Breast epithelium (tissue), 3 donors: Measurements from ENCODE around the gene SUGP1.

Experiments
- POLR2A ChIP-seq: fragments of 450-650 bp; IDR thresholded peaks from one replicate; pipeline ENCODE4 v1.6.1; 2016; ENCODE audit warnings: antibody characterized with exemption, mild to moderate bottlenecking, moderate library complexity
- POLR2AphosphoS5 ChIP-seq, 3 donors: sonication (generic); formaldehyde crosslinking; IDR thresholded peaks; one replicate each; pipeline ENCODE4 v1.6.1; 2017; ENCODE audit warnings: antibody characterized with exemption in 3 of 3
- TF ChIP-seq, protein P1 (sequence below), 3 donors: fragments of 450-650 bp; IDR thresholded peaks; one replicate each; pipeline ENCODE4 v1.5.1; 2016 to 2017; ENCODE audit warnings: antibody characterized with exemption in 3 of 3, mild to moderate bottlenecking in 3 of 3, moderate library complexity in 3 of 3

DNA sequence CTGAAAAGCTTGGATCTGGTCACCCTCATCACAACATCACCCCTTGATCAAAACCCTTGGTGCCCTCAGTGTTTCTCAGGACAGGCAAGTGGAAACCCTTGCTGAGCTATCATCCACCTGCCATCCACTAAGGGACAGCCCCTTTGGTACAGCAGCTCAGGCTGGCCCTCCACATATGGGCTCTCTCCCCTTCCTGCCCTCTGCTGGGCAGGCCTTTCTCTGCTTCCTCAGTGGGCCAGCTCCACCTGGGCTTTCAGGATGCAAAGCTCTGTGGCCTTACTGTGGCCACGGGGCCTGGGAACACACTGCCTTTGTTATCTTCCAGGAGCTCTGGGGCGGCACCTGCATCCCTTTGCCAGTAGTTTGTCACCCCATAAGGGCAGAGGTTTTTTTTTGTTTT, 4.9 kb downstream of the SUGP1 start:
- TF ChIP-seq, protein P1, sequence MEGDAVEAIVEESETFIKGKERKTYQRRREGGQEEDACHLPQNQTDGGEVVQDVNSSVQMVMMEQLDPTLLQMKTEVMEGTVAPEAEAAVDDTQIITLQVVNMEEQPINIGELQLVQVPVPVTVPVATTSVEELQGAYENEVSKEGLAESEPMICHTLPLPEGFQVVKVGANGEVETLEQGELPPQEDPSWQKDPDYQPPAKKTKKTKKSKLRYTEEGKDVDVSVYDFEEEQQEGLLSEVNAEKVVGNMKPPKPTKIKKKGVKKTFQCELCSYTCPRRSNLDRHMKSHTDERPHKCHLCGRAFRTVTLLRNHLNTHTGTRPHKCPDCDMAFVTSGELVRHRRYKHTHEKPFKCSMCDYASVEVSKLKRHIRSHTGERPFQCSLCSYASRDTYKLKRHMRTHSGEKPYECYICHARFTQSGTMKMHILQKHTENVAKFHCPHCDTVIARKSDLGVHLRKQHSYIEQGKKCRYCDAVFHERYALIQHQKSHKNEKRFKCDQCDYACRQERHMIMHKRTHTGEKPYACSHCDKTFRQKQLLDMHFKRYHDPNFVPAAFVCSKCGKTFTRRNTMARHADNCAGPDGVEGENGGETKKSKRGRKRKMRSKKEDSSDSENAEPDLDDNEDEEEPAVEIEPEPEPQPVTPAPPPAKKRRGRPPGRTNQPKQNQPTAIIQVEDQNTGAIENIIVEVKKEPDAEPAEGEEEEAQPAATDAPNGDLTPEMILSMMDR (IDR thresholded peaks at IDR 0.05): no peak
- no peak for TF ChIP-seq POLR2AphosphoS5 (IDR thresholded peaks at IDR 0.05)
- TF ChIP-seq POLR2A: no peak
